GM18907 (cell line): Measurements from ENCODE around the gene VPS37C.

ENCODE experiments used
- ATAC-seq: cut with Tn5 transposase; IDR thresholded peaks from one replicate; pipeline ENCODE4 v1.9.1; 2021; ENCODE audit warnings: mild to moderate bottlenecking, moderate library complexity; ENCODE audit not compliant: unreplicated experiment

Gene VPS37C

GRCh38 chr11:61155741-61156140, 5.5 kb downstream of the VPS37C start:
- no peak for ATAC-seq

GRCh38 chr11:61155312-61155711, 5.9 kb downstream of the VPS37C start:
- ATAC-seq, result no peak

GRCh38 chr11:61154528-61154927, 6.7 kb downstream of the VPS37C start:
- no peak for ATAC-seq

- ATAC-seq, result no peak
Observed at GRCh38 chr11:61153593-61154095, 7.6 kb downstream of the VPS37C start.

- ATAC-seq, result no peak
Observed at GRCh38 chr11:61152816-61153592, 8.2 kb downstream of the VPS37C start.

GRCh38 chr11:61151545-61152252, 9.5 kb downstream of the VPS37C start:
- no peak for ATAC-seq

- no peak for ATAC-seq
Observed at GRCh38 chr11:61150706-61151544, 10.3 kb downstream of the VPS37C start.

- ATAC-seq, result no peak
Observed at GRCh38 chr11:61149624-61150615, 11.3 kb downstream of the VPS37C start.

GRCh38 chr11:61147791-61148620, 13.2 kb downstream of the VPS37C start:
- no peak for ATAC-seq

- no peak for ATAC-seq
Observed at GRCh38 chr11:61147271-61147670, 14.0 kb downstream of the VPS37C start.

GRCh38 chr11:61146416-61146815, 14.8 kb downstream of the VPS37C start:
- ATAC-seq, result no peak

- ATAC-seq, result no peak
Observed at GRCh38 chr11:61145228-61146005, 15.8 kb downstream of the VPS37C start.

GRCh38 chr11:61144511-61145179, 16.6 kb downstream of the VPS37C start:
- no peak for ATAC-seq

- no peak for ATAC-seq
Observed at GRCh38 chr11:61142424-61142823, 18.8 kb downstream of the VPS37C start.

GRCh38 chr11:61141601-61142028, 19.6 kb downstream of the VPS37C start:
- no peak for ATAC-seq

- no peak for ATAC-seq
Observed at GRCh38 chr11:61140416-61140815, 20.8 kb downstream of the VPS37C start.

GRCh38 chr11:61139387-61139786, 21.8 kb downstream of the VPS37C start:
- ATAC-seq, result no peak

- no peak for ATAC-seq
Observed at GRCh38 chr11:61138935-61139334, 22.3 kb downstream of the VPS37C start.
